SU-DHL-6 (cell line): ENCODE measurements around the gene MYOG.

Experiments used
- H2AFZ ChIP-seq: fragments of 200-600 bp; sonication (generic); 2 replicates; pipeline ENCODE4 v1.6.1; 2014; ENCODE audit warnings: low read depth, mild to moderate bottlenecking, moderate library complexity, mixed read lengths, antibody characterized with exemption, low read length; ENCODE audit not compliant: severe bottlenecking
- H3F3A ChIP-seq: fragments of 200-600 bp; shearing (Covaris generic); 2 replicates; pipeline ENCODE4 v1.6.0; 2016; ENCODE audit warnings: antibody characterized with exemption, mild to moderate bottlenecking; ENCODE audit not compliant: insufficient read depth
- H3K27ac ChIP-seq: fragments of 200-600 bp; sonication (generic); 2 replicates; pipeline ENCODE4 v1.5.1; 2016; ENCODE audit warnings: low read depth, mild to moderate bottlenecking, low read length, moderate library complexity, mixed read lengths
- H3K27me3 ChIP-seq: fragments of 200-600 bp; sonication (generic), shearing (Covaris generic); 2 replicates; pipeline ENCODE4 v1.6.0; 2014; ENCODE audit warnings: mild to moderate bottlenecking, low read length
- H3K36me3 ChIP-seq: fragments of 200-600 bp; sonication (generic); 2 replicates; pipeline ENCODE4 v1.6.1; 2014; ENCODE audit warnings: mild to moderate bottlenecking, low read length, mixed read lengths
- H3K4me2 ChIP-seq: fragments of 300-600, 200-600 bp; shearing (Covaris generic), sonication (generic); 2 replicates; pipeline ENCODE4 v1.6.0; 2014; ENCODE audit warnings: low read length, low read depth, mild to moderate bottlenecking; ENCODE audit not compliant: poor library complexity, severe bottlenecking
- H3K4me3 ChIP-seq: fragments of 200-600 bp; sonication (generic); 2 replicates; pipeline ENCODE4 v1.5.1; 2014; ENCODE audit warnings: antibody characterized with exemption, low read length, mild to moderate bottlenecking, mixed read lengths; ENCODE audit not compliant: insufficient read depth, poor library complexity, severe bottlenecking
- H3K79me2 ChIP-seq: fragments of 200-600 bp; sonication (generic); 2 replicates; pipeline ENCODE4 v1.6.1; 2014; ENCODE audit warnings: mild to moderate bottlenecking, low read length, moderate library complexity; ENCODE audit not compliant: insufficient read depth
- H3K9ac ChIP-seq: fragments of 200-600 bp; sonication (generic); 2 replicates; pipeline ENCODE4 v1.7.0; 2014; ENCODE audit warnings: mild to moderate bottlenecking, low read length
- H3K9me2 ChIP-seq: fragments of 200-600 bp; sonication (generic); replicated peaks from 2 replicates; pipeline ENCODE4 v1.6.1; 2014; ENCODE audit warnings: low read length; ENCODE audit not compliant: insufficient read depth
- H3K9me3 ChIP-seq: fragments of 200-600 bp; sonication (generic); 2 replicates; pipeline ENCODE4 v1.6.1; 2014; ENCODE audit warnings: low read length, mixed read lengths; ENCODE audit not compliant: insufficient read depth
- H4K20me1 ChIP-seq: fragments of 200-600 bp; sonication (generic); 2 replicates; pipeline ENCODE4 v1.6.1; 2014; ENCODE audit warnings: low read depth, mild to moderate bottlenecking, antibody characterized with exemption, low read length, moderate library complexity, mixed read lengths
- EZH2phosphoT487 ChIP-seq: fragments of 200-600 bp; sonication (generic), shearing (Covaris generic); conservative IDR thresholded peaks from 2 replicates; pipeline ENCODE4 v1.6.1; 2018; ENCODE audit warnings: mild to moderate bottlenecking, antibody characterized with exemption, low read length, moderate library complexity, mixed read lengths
- TF ChIP-seq, protein P1 (sequence below): fragments of 200-600 bp; sonication (generic); IDR thresholded peaks from one replicate; pipeline ENCODE4 v1.5.1; 2017; ENCODE audit warnings: antibody characterized with exemption, mild to moderate bottlenecking, low read length, moderate library complexity; ENCODE audit not compliant: insufficient read depth, poor library complexity, severe bottlenecking

Gene MYOG

DNA sequence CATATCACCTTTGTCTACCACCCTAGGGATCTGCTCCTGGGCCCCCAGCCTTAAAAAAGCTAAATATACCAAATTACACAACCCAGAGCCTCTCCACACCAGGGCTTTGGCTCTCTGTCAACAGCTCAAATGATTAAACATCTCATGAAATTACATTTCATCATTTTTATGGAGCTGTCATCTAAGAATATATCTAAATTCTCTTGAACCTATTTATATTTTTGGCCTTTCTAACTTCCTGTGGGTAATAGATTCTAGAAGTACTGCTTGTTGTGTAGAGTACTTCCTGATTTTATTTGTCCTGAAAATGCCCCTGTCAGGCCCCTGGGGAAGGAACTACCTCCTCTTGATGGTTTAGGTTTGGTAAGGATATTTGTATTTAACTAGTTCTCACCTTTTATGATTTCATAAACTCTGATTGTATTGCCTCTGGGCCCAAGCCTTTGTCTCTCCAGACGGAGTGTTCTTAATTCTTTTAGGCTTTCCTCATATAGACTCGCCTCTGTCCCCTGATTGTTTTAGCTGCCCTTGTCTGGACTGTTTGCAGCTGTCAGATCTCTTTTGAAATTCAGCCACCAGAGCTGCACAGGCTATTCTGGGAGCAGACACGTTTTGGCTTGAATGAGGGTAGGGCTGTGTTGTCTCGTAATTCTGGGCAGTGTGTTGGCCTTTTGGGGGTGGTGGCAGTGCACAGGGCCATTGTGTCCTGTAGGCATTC is 16.6 kb downstream of the MYOG start:
- TF ChIP-seq, protein P1, sequence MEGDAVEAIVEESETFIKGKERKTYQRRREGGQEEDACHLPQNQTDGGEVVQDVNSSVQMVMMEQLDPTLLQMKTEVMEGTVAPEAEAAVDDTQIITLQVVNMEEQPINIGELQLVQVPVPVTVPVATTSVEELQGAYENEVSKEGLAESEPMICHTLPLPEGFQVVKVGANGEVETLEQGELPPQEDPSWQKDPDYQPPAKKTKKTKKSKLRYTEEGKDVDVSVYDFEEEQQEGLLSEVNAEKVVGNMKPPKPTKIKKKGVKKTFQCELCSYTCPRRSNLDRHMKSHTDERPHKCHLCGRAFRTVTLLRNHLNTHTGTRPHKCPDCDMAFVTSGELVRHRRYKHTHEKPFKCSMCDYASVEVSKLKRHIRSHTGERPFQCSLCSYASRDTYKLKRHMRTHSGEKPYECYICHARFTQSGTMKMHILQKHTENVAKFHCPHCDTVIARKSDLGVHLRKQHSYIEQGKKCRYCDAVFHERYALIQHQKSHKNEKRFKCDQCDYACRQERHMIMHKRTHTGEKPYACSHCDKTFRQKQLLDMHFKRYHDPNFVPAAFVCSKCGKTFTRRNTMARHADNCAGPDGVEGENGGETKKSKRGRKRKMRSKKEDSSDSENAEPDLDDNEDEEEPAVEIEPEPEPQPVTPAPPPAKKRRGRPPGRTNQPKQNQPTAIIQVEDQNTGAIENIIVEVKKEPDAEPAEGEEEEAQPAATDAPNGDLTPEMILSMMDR = no peak
- no peak for TF ChIP-seq EZH2phosphoT487
- no peaks in the 10 kb centered on the region for H3K79me2 ChIP-seq
- no peaks in the 10 kb centered on the region for H4K20me1 ChIP-seq
- no peak overlapping the region for H3K4me3 ChIP-seq
- no peaks in the 10 kb centered on the region for H3F3A ChIP-seq
- no peak overlapping the region for H3K4me2 ChIP-seq
- H3K9ac ChIP-seq = no peak overlapping the region
- no peaks in the 10 kb centered on the region for H3K9me2 ChIP-seq
- no peak overlapping the region for H2AFZ ChIP-seq
- no peaks in the 10 kb centered on the region for H3K27me3 ChIP-seq
- H3K9me3 ChIP-seq = no peaks in the 10 kb centered on the region
- H3K36me3 ChIP-seq = no peaks in the 10 kb centered on the region
- H3K27ac ChIP-seq = no peak overlapping the region

DNA sequence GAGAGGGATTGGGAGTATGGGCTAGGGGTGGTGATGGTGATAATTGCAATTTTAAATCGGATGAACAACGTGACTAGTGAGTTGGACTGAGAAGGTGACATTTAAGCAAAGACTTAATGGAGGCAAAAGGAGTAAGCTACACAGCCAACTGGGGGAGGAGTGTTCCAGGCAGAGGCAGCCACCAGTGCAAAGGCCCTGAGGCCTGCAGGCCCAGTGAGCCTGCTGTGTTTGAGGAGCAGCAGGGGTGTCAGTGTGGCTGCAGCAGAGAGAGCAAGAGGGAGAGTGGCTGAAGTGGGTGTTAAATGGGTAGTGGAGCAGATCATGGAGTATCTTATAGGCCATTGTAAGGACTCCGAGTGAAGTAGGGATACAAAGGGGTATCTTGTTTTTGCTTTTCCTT is 18.8 kb downstream of the MYOG start:
- Histone ChIP-seq H3K9me2 (no peaks in the 10 kb centered on the region), H4K20me1 (no peaks in the 10 kb centered on the region), H3K4me3 (no peak overlapping the region), H3K9ac (no peak overlapping the region), H3K36me3 (no peaks in the 10 kb centered on the region), H2AFZ (no peak overlapping the region), H3K9me3 (no peaks in the 10 kb centered on the region), H3F3A (no peaks in the 10 kb centered on the region), H3K79me2 (no peaks in the 10 kb centered on the region), H3K27ac (no peak overlapping the region), H3K27me3 (no peaks in the 10 kb centered on the region), H3K4me2 (no peak overlapping the region)
- no peak for TF ChIP-seq EZH2phosphoT487
- TF ChIP-seq, protein P1 = no peak

DNA sequence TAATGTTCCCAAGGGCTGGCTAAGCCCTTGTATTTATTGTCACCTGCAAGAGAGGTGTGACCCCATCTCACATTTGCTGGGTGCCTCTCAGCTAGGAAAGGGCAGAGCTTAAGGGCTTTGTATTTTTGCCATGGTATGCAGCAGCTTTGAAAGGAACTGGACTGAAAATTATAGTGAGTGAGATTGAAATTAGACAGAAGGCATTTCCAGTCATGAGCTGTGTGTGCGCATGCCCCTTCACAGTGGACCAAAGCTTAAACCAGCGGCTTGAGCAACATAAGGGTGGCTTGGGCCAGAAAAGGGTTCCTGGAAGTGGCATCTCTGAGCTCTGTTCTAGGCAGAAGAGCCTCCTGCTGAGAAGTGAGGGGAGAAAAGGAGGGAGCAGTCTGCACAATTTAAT is 19.8 kb downstream of the MYOG start:
- no peak overlapping the region for H3K4me2 ChIP-seq
- H3K9me2 ChIP-seq = no peaks in the 10 kb centered on the region
- H3K36me3 ChIP-seq = no peaks in the 10 kb centered on the region
- no peaks in the 10 kb centered on the region for H3K27me3 ChIP-seq
- no peaks in the 10 kb centered on the region for H4K20me1 ChIP-seq
- H3K9me3 ChIP-seq = no peaks in the 10 kb centered on the region
- H3K9ac ChIP-seq = no peak overlapping the region
- H2AFZ ChIP-seq = no peak overlapping the region
- H3K79me2 ChIP-seq = no peaks in the 10 kb centered on the region
- no peak overlapping the region for H3K27ac ChIP-seq
- H3K4me3 ChIP-seq = no peak overlapping the region
- TF ChIP-seq, protein P1 = no peak
- H3F3A ChIP-seq = no peaks in the 10 kb centered on the region
